K562 (cell line): ENCODE data around the gene FILIP1. TPM values are rescaled to one million over a fixed set of nuclear protein-coding genes. Genes with fewer than 3 reads are reported as not detected.

Experiments
- ATAC-seq: fragments of 200-7000 bp; cut with Tn5 transposase; 3 replicates; pipeline ENCODE4 v1.9.1; 2020; ENCODE audit warnings: moderate library complexity
- BruUV-seq: library from RNA; stranded (reverse); fragments of 400-500 nt; replicated peaks from 2 replicates; lab custom pipeline; 2021; lab: Mats Ljungman, UMichigan
- CTCF ChIA-PET: fragments of 300-600 bp; formaldehyde crosslinking; extraction: SDS; loops from one replicate; lab custom pipeline; 2021; ENCODE audit warnings: low intra/inter-chr PET ratio; lab: Yijun Ruan, JAX
- POLR2A ChIA-PET: fragments of 300-600, 350-650 bp; sonication (Branson Sonifier 250); formaldehyde crosslinking; extraction: SDS; loops from one replicate; lab custom pipeline; 2021; ENCODE audit warnings: antibody characterized with exemption, inconsistent platforms; lab: Yijun Ruan, JAX
- DNase-seq, 4 experiments: peaks; one replicate each; pipeline versions ENCODE4 v3.0.0 to v3.0.0-alpha.2; 2011 to 2018; ENCODE audit warnings: low spot score in 3 of 4, mixed read lengths in 3 of 4; ENCODE audit errors: extremely low read depth in 1 of 4
- FAIRE-seq: peaks from 2 replicates; lab custom pipeline; 2011; peaks lifted over from hg19 to GRCh38; lab: Jason Lieb, UNC
- H2AFZ ChIP-seq: 2 replicates; pipeline ENCODE4 v1.6.0; 2011; ENCODE audit warnings: low read depth, low read length, control low read depth, inconsistent platforms
- H3K27ac ChIP-seq: fragments of 200-600 bp; 3 replicates; pipeline ENCODE4 v1.8.0; 2011; ENCODE audit warnings: low read depth, mild to moderate bottlenecking, control low read depth, inconsistent platforms, low read length, moderate library complexity, mixed read lengths; ENCODE audit errors: extremely low read depth
- H3K27me3 ChIP-seq, 2 experiments: fragments of 300-600 bp in 1 of 2; 2 replicates in 1 of 2; 3 replicates in 1 of 2; pipeline versions ENCODE4 v1.6.0 to v1.8.0; 2011; ENCODE audit warnings: inconsistent platforms in 2 of 2, low read length in 2 of 2, mild to moderate bottlenecking in 1 of 2, mixed read lengths in 1 of 2, moderate library complexity in 1 of 2; ENCODE audit not compliant: control insufficient read depth in 2 of 2, insufficient read depth in 2 of 2
- H3K36me3 ChIP-seq: fragments of 300-600 bp; 3 replicates; pipeline ENCODE4 v1.8.0; 2011; ENCODE audit warnings: mild to moderate bottlenecking, low read length, inconsistent platforms; ENCODE audit not compliant: control insufficient read depth, insufficient read depth
- H3K4me1 ChIP-seq, 2 experiments: fragments of 200-600 bp in 1 of 2; replicated peaks in 1 of 2; 2 replicates in 1 of 2; 3 replicates in 1 of 2; pipeline versions ENCODE4 v1.5.1 to v1.8.0; 2011; ENCODE audit warnings: inconsistent platforms in 2 of 2, low read length in 2 of 2, mild to moderate bottlenecking in 1 of 2, mixed read lengths in 1 of 2, moderate library complexity in 1 of 2; ENCODE audit not compliant: control insufficient read depth in 2 of 2, insufficient read depth in 2 of 2
- H3K4me2 ChIP-seq: 2 replicates; pipeline ENCODE4 v1.6.1; 2011; ENCODE audit warnings: low read length, control low read depth, inconsistent platforms, mixed read lengths; ENCODE audit not compliant: insufficient read depth
- H3K4me3 ChIP-seq: fragments of 200-600 bp; sonication (generic), shearing (Covaris generic); 2 replicates; pipeline ENCODE4 v1.5.1; 2016; ENCODE audit warnings: control low read depth, inconsistent platforms
- H3K79me2 ChIP-seq: fragments of 200-600 bp; 3 replicates; pipeline ENCODE4 v1.8.0; 2011; ENCODE audit warnings: low read length, inconsistent platforms; ENCODE audit not compliant: control insufficient read depth, insufficient read depth
- H3K9ac ChIP-seq, 2 experiments: 2 replicates each; pipeline versions ENCODE4 v1.6.0 to v1.6.1; 2011; ENCODE audit warnings: low read depth in 2 of 2, low read length in 2 of 2, control low read depth in 1 of 2, inconsistent platforms in 1 of 2, mild to moderate bottlenecking in 1 of 2, mixed read lengths in 1 of 2; ENCODE audit not compliant: insufficient read depth in 1 of 2
- H3K9me1 ChIP-seq: one replicate; pipeline ENCODE4 v1.6.0; 2011; ENCODE audit warnings: inconsistent platforms, mild to moderate bottlenecking, low read length, moderate library complexity; ENCODE audit not compliant: control insufficient read depth, insufficient read depth
- H3K9me3 ChIP-seq: replicated peaks from 2 replicates; pipeline ENCODE4 v1.5.1; 2011; ENCODE audit warnings: low read depth, low read length, inconsistent platforms; ENCODE audit not compliant: control insufficient read depth, insufficient read depth
- H4K20me1 ChIP-seq: replicated peaks from 2 replicates; pipeline ENCODE4 v1.6.1; 2011; ENCODE audit warnings: low read length, inconsistent platforms, mixed read lengths; ENCODE audit not compliant: control insufficient read depth, insufficient read depth
- DIDO1 ChIP-seq: fragments of 450-650 bp; IDR thresholded peaks from 2 replicates; pipeline ENCODE4 v1.6.1; 2016; ENCODE audit warnings: low read depth, missing biosample characterization, missing genetic modification characterization
- FOXJ2 ChIP-seq: fragments of 200-800 bp; sonication (Bioruptor generic); IDR thresholded peaks from 2 replicates; pipeline ENCODE4 v1.6.1; 2016; ENCODE audit warnings: missing genetic modification characterization, missing compliant biosample characterization
- GABPB1 ChIP-seq: sonication (generic); formaldehyde crosslinking; IDR thresholded peaks from 2 replicates; pipeline ENCODE4 v1.8.0; 2022; ENCODE audit warnings: mild to moderate bottlenecking, missing genetic modification reagents
- GTF2F1 ChIP-seq: IDR thresholded peaks from 2 replicates; pipeline ENCODE4 v1.6.1; 2011; ENCODE audit warnings: low read depth, low read length, improper control_type of control experiment
- KDM1A ChIP-seq, 2 experiments: fragments of 450-650 bp; IDR thresholded peaks; 2 replicates each; pipeline ENCODE4 v1.6.1; 2016; ENCODE audit warnings: mild to moderate bottlenecking in 2 of 2
- TCF7L2 ChIP-seq: fragments of 150-350 bp; IDR thresholded peaks from 2 replicates; pipeline ENCODE4 v1.6.1; 2016; ENCODE audit warnings: low read depth, mild to moderate bottlenecking, low read length, moderate library complexity
- WGBS: fragments of 100-300 bp; shearing (Covaris generic); methylation state at CpG from one replicate; pipeline ENCODE4 v1.1.6; 2016; ENCODE audit warnings: low coverage, mixed read lengths; ENCODE audit not compliant: insufficient coverage; ENCODE audit errors: missing lambda C conversion rate; 5-methylcytosine and 5-hydroxymethylcytosine counted together
- in situ Hi-C: fragments of 300-500 bp; cut with MboI; formaldehyde crosslinking; loops from 4 replicates; pipeline ENCODE4 v1.15.0; 2018; ENCODE audit warnings: inconsistent platforms, mixed read lengths
- intact Hi-C: fragments of 100-400 bp; cut with micrococcal nuclease; formaldehyde crosslinking; loops from 2 replicates; pipeline ENCODE4 v1.14.2; 2022
- polyA plus RNA-seq, 8 experiments: library from polyadenylated mRNA; depleted of rRNA in 4 of 8; stranded (reverse) in 5 of 8; unstranded in 3 of 8; fragments of >200 nt; fragmentation: Nextera tagmentation in 2 of 8; fragmentation: Illumina TruSeq in 1 of 8; extraction: Ambion mirVana in 2 of 8; extraction: Trizol in 1 of 8; gene quantifications; 2 replicates each; pipeline versions ENCODE4 v1.2.1 to v1.2.3, GENCODE V29; 2011 to 2014; ENCODE audit warnings: inconsistent platforms in 1 of 8, missing spikeins in 1 of 8
- total RNA-seq, 7 experiments: library from RNA; depleted of rRNA in 6 of 7; stranded (reverse); fragments of >200 nt in 6 of 7; fragmentation: Illumina TruSeq in 2 of 7; extraction: Trizol in 2 of 7; gene quantifications; 2 replicates each; pipeline versions ENCODE4 v1.2.1 to v1.2.3, GENCODE V29; 2011 to 2021; ENCODE audit warnings: low replicate concordance in 1 of 7
- TF ChIP-seq, protein P1 (sequence below): fragments of 250-450 bp; sonication (Bioruptor Pico); IDR thresholded peaks from 2 replicates; pipeline ENCODE4 v1.5.0; 2021; ENCODE audit warnings: mild to moderate bottlenecking, moderate library complexity

Gene FILIP1
- total and polyA plus RNA-seq, 9 of the 15 experiments (the other 6 are each of a cell fraction or from before 2014, with no cell fraction given), result 0.03 to 0.25 (median 0.10) TPM; not detected in 1

GRCh38 chr6:75350156-75350555, 143.4 kb downstream of the FILIP1 start:
- intact Hi-C loops, result no loop called here
- Histone ChIP-seq H3K9me1 (no peaks in the 10 kb centered on the region), H3K4me2 (no peak overlapping the region), H3K9ac (no peak overlapping the region), H3K27ac (no peak overlapping the region), H3K36me3 (no peaks in the 10 kb centered on the region), H3K4me1 (peaks cover 6 to 8% of the 10 kb centered on the region in 2 experiments; a peak in 3 of 5 replicates), H3K4me3 (no peak overlapping the region), H3K27me3 (peaks cover 3 to 4% of the 10 kb centered on the region in 2 experiments; a peak in 2 of 5 replicates), H3K9me3 (no peaks in the 10 kb centered on the region), H4K20me1 (no peaks in the 10 kb centered on the region), H3K79me2 (no peaks in the 10 kb centered on the region), H2AFZ (no peak overlapping the region)
- BruUV-seq, result no TSS peak
- CTCF ChIA-PET, result no interaction called here
- TF ChIP-seq FOXJ2 (tag) (no peak), DIDO1 (tag) (no peak), GTF2F1 (no peak), TCF7L2 (no peak), GABPB1 (CRISPR knock-in tag) (no peak), KDM1A (IDR thresholded peaks at IDR 0.05) (no peak)
- TF ChIP-seq, protein P1, sequence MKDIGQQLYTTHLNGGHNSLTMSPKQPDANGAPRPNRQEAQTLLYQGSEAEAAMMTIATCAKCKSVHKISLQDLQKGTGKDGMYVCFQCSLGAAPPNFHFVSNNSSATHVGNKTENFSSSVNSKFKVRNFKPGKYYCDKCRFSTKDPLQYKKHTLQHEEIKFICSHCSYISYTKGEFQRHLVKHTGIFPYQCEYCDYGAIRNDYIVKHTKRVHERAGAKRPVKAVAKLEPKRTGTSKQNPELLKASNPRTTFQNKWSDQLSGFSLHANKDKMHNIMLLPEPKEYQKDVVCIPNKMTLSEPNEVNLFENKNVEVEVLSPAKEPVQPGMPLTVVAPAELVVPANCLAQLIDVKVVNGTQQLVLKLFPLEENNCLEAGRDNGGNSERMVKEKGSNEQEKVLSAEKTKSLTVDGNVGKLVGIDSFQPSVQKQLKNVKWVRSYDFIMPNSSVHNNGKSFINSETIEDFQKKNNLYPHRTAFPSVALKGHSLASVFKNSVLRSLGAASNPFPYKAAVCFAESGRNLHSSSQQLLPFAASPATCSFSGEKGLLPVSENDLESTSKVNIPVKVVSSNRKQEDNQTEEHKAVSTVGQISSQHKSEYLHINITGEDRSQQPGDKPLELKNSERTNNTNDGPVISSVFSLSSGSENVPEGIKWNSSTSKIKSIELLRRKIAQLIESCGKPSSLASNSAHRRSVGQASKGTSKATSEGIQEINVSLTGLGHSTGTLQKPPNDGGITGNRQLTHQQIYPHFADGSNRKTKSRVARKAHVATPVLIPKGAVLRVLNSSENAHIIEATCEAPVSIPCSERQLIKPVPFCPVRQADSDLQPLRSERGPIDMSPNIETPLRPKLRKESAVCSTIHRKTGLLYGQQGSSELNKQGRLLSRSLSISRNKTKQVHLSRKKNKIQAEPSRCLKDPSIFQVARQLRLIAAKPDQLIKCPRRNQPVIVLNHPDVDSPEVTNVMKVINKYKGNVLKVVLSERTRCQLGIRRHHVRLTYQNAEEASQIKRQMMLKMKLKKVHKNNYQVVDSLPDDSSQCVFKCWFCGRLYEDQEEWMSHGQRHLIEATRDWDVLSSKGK, result no peak
- in situ Hi-C loops, result no loop called here
- DNase-seq (no peak), ATAC-seq (no peak), FAIRE-seq (no peak)
- POLR2A ChIA-PET, result no interaction called here
- WGBS, result 7% methylated on average over 3 of the region's 3 CpGs
